GM12878 (cell line): Measurements from ENCODE around the gene UBE2QL1. TPM values are rescaled to one million over a fixed set of nuclear protein-coding genes. Genes with fewer than 3 reads are reported as not detected.

ENCODE experiments used
- ATAC-seq: fragments of 200-7000 bp; cut with Tn5 transposase; 3 replicates; pipeline ENCODE4 v1.9.1; 2020; ENCODE audit warnings: mild to moderate bottlenecking, moderate library complexity
- BruUV-seq: library from RNA; stranded (reverse); fragments of 400-500 nt; replicated peaks from 2 replicates; lab custom pipeline; 2021; lab: Mats Ljungman, UMichigan
- CTCF ChIA-PET: fragments of 300-600 bp; sonication (Branson Sonifier 250); formaldehyde crosslinking; extraction: SDS; loops from one replicate; lab custom pipeline; 2021; ENCODE audit warnings: inconsistent platforms; lab: Yijun Ruan, JAX
- POLR2A ChIA-PET: fragments of 350-600 bp; formaldehyde crosslinking; extraction: SDS; loops from one replicate; lab custom pipeline; 2021; ENCODE audit warnings: inconsistent platforms; lab: Charles Lee
- RAD21 ChIA-PET: fragments of 300-600 bp; sonication (Branson Sonifier 250); formaldehyde crosslinking; loops from one replicate; lab custom pipeline; 2023; ENCODE audit warnings: antibody characterized with exemption; ENCODE audit not compliant: unreplicated experiment; lab: Charles Lee
- SMC1A ChIA-PET: fragments of 300-600 bp; sonication (Branson Sonifier 250); formaldehyde crosslinking; loops from one replicate; lab custom pipeline; 2023; ENCODE audit not compliant: unreplicated experiment, uncharacterized antibody; lab: Charles Lee
- DNase-seq: peaks from one replicate; pipeline ENCODE4 v3.0.0-alpha.2; 2011; ENCODE audit warnings: low read depth, low spot score
- FAIRE-seq: peaks from 3 replicates; lab custom pipeline; 2011; peaks lifted over from hg19 to GRCh38; lab: Jason Lieb, UNC
- H2AFZ ChIP-seq: 2 replicates; pipeline ENCODE4 v1.6.0; 2011; ENCODE audit warnings: low read depth, low read length, control low read depth; ENCODE audit not compliant: control insufficient read depth
- H3K27ac ChIP-seq: 2 replicates; pipeline ENCODE4 v1.5.1; 2011; ENCODE audit warnings: control low read depth; ENCODE audit not compliant: control insufficient read depth, insufficient read depth
- H3K27me3 ChIP-seq, 2 experiments: replicated peaks in 1 of 2; 2 replicates each; pipeline versions ENCODE4 v1.6.0 to v1.6.1; 2011; ENCODE audit warnings: low read length in 1 of 2; ENCODE audit not compliant: control insufficient read depth in 2 of 2, insufficient read depth in 2 of 2
- H3K36me3 ChIP-seq, 2 experiments: 2 replicates each; pipeline ENCODE4 v1.5.1; 2011; ENCODE audit warnings: low read length in 1 of 2; ENCODE audit not compliant: control insufficient read depth in 2 of 2, insufficient read depth in 2 of 2
- H3K4me1 ChIP-seq: 2 replicates; pipeline ENCODE4 v1.6.1; 2011; ENCODE audit warnings: mild to moderate bottlenecking, low read length, moderate library complexity, mixed read lengths; ENCODE audit not compliant: control insufficient read depth, insufficient read depth
- H3K4me2 ChIP-seq: 2 replicates; pipeline ENCODE4 v1.6.0; 2011; ENCODE audit warnings: control low read depth; ENCODE audit not compliant: control insufficient read depth, insufficient read depth
- H3K4me3 ChIP-seq: fragments of 200-600 bp; sonication (generic); 2 replicates; pipeline ENCODE4 v1.5.1; 2016
- H3K79me2 ChIP-seq: 2 replicates; pipeline ENCODE4 v1.6.0; 2011; ENCODE audit warnings: low read length; ENCODE audit not compliant: control insufficient read depth, insufficient read depth
- H3K9ac ChIP-seq: 2 replicates; pipeline ENCODE4 v1.8.0; 2011; ENCODE audit warnings: low read length, control low read depth, mixed read lengths; ENCODE audit not compliant: control insufficient read depth, insufficient read depth
- H3K9me3 ChIP-seq: replicated peaks from 3 replicates; pipeline ENCODE4 v1.5.1; 2011; ENCODE audit warnings: mild to moderate bottlenecking, low read length; ENCODE audit not compliant: control insufficient read depth, insufficient read depth
- H4K20me1 ChIP-seq: 2 replicates; pipeline ENCODE4 v1.6.0; 2011; ENCODE audit not compliant: control insufficient read depth, insufficient read depth
- BACH1 ChIP-seq: fragments of 450-650 bp; IDR thresholded peaks from 2 replicates; pipeline ENCODE4 v1.6.1; 2017; ENCODE audit warnings: mild to moderate bottlenecking, borderline replicate concordance
- BHLHE40 ChIP-seq, 2 experiments: fragments of 450-650 bp in 1 of 2; IDR thresholded peaks; 2 replicates each; pipeline ENCODE4 v1.6.1; 2011 to 2017; ENCODE audit warnings: low read depth in 2 of 2, borderline replicate concordance in 1 of 2, improper control_type of control experiment in 1 of 2, low read length in 1 of 2, mild to moderate bottlenecking in 1 of 2
- E4F1 ChIP-seq: fragments of 450-650 bp; IDR thresholded peaks from 2 replicates; pipeline ENCODE4 v1.6.1; 2018; ENCODE audit warnings: borderline replicate concordance, mild to moderate bottlenecking; ENCODE audit not compliant: partially characterized antibody
- EGR1 ChIP-seq, 2 experiments: IDR thresholded peaks; 1 replicate in 1 of 2; 2 replicates in 1 of 2; pipeline ENCODE4 v1.6.1; 2011 to 2012; ENCODE audit warnings: low read depth in 2 of 2, low read length in 2 of 2, borderline replicate concordance in 1 of 2, mild to moderate bottlenecking in 1 of 2, moderate library complexity in 1 of 2
- FOXK2 ChIP-seq: fragments of 450-650 bp; IDR thresholded peaks from 2 replicates; pipeline ENCODE4 v1.6.1; 2017; ENCODE audit warnings: mild to moderate bottlenecking, moderate library complexity
- MXI1 ChIP-seq: fragments of 150-350 bp; IDR thresholded peaks from 2 replicates; pipeline ENCODE4 v1.6.1; 2011; ENCODE audit warnings: low read depth, mild to moderate bottlenecking, inconsistent platforms, low read length, improper control_type of control experiment
- NR2F1 ChIP-seq: fragments of 450-650 bp; conservative IDR thresholded peaks from 2 replicates; pipeline ENCODE4 v1.6.1; 2017; ENCODE audit warnings: mild to moderate bottlenecking
- PBX3 ChIP-seq: IDR thresholded peaks from 2 replicates; pipeline ENCODE4 v1.6.1; 2011; ENCODE audit warnings: mild to moderate bottlenecking, low read depth, low read length, moderate library complexity; ENCODE audit not compliant: insufficient replicate concordance
- POLR2AphosphoS5 ChIP-seq: IDR thresholded peaks from 2 replicates; pipeline ENCODE4 v1.6.1; 2011; ENCODE audit warnings: mild to moderate bottlenecking, low read length, inconsistent platforms
- TCF7 ChIP-seq: IDR thresholded peaks from 2 replicates; pipeline ENCODE4 v1.6.1; 2014; ENCODE audit warnings: antibody characterized with exemption, borderline replicate concordance
- ZBED1 ChIP-seq: IDR thresholded peaks from 2 replicates; pipeline ENCODE4 v1.6.1; 2016; ENCODE audit warnings: borderline replicate concordance
- WGBS: methylation state at CpG from one replicate; pipeline ENCODE4 v1.1.6; 2016; ENCODE audit warnings: low lambda C conversion rate; ENCODE audit not compliant: insufficient replicate concordance, insufficient coverage; ENCODE audit errors: missing lambda C conversion rate; 5-methylcytosine and 5-hydroxymethylcytosine counted together
- in situ Hi-C: fragments of 300-500 bp; cut with MboI; formaldehyde crosslinking; loops from 9 replicates; pipeline ENCODE4 v1.14.3; 2018; ENCODE audit warnings: mixed read lengths
- intact Hi-C: fragments of 100-400 bp; cut with micrococcal nuclease; formaldehyde crosslinking; loops from one replicate; pipeline ENCODE4 v1.14.2; 2022; ENCODE audit not compliant: unreplicated experiment
- polyA plus RNA-seq, 11 experiments: library from polyadenylated mRNA; depleted of rRNA in 4 of 11; unstranded in 6 of 11; stranded (reverse) in 5 of 11; fragments of >200 nt; fragmentation: Nextera tagmentation in 4 of 11; fragmentation: Illumina TruSeq in 1 of 11; extraction: Ambion mirVana in 4 of 11; extraction: Trizol in 1 of 11; gene quantifications; 1 replicate in 1 of 11; 2 replicates in 10 of 11; pipeline versions ENCODE4 v1.2.1 to v1.2.3, GENCODE V29; 2011 to 2016; ENCODE audit warnings: inconsistent platforms in 2 of 11, missing spikeins in 2 of 11, low read depth in 1 of 11
- total RNA-seq, 4 experiments: library from RNA; depleted of rRNA in 3 of 4; stranded (reverse); fragments of >200 nt in 3 of 4; fragmentation: Illumina TruSeq in 1 of 4; extraction: Trizol in 1 of 4; gene quantifications; 2 replicates each; pipeline versions ENCODE4 v1.2.1 to v1.2.3, GENCODE V29; 2013 to 2021

The UBE2QL1 gene
- total and polyA plus RNA-seq, 10 of the 15 experiments (the other 5 are each of a cell fraction or from before 2014, with no cell fraction given): 0.03 to 0.62 (median 0.04) TPM; not detected in 6

GRCh38 chr5:6448141-6448491 is 543 bp upstream of the UBE2QL1 start:
- Histone ChIP-seq H3K36me3 (no peaks in the 10 kb centered on the region), H3K4me1 (no peaks in the 10 kb centered on the region), H3K79me2 (no peaks in the 10 kb centered on the region), H3K9ac (no peak overlapping the region), H4K20me1 (no peaks in the 10 kb centered on the region; the same call in 1 of the 2 replicates), H3K9me3 (no peaks in the 10 kb centered on the region; the same call in 2 of the 3 replicates), H3K4me2 (no peak overlapping the region), H3K27ac (no peak overlapping the region), H3K4me3 (no peak overlapping the region), H2AFZ (no peak overlapping the region), H3K27me3 (peaks cover 4 to 19% of the 10 kb centered on the region in 2 experiments)
- intact Hi-C loops: no loop called here
- BruUV-seq: no TSS peak
- WGBS: 98% methylated on average over 3 of the region's 3 CpGs
- CTCF ChIA-PET: no interaction called here
- TF ChIP-seq TCF7 (no peak), PBX3 (peak; percentile 30)
- POLR2A ChIA-PET: no interaction called here
- FAIRE-seq (peak; percentile 41), DNase-seq (no peak), ATAC-seq (no peak)
- in situ Hi-C loops: no loop called here
- SMC1A ChIA-PET: no interaction called here
- RAD21 ChIA-PET: no interaction called here

GRCh38 chr5:6449465-6450158 is 953 bp downstream of the UBE2QL1 start:
- POLR2A ChIA-PET: no interaction called here
- H4K20me1 ChIP-seq: no peaks in the 10 kb centered on the region; the same call in 1 of the 2 replicates
- SMC1A ChIA-PET: no interaction called here
- in situ Hi-C loops (no loop called here), intact Hi-C loops (loop anchor here (10.0 kb wide), 1 partner anchor 955 kb away; no protein-coding TSS in a partner anchor)
- WGBS: 20% methylated on average over 15 of the region's 15 CpGs
- H3K27ac ChIP-seq: no peak overlapping the region
- peaks cover 4 to 25% of the 10 kb centered on the region in 2 experiments for H3K27me3 ChIP-seq
- RAD21 ChIA-PET: interaction anchor here (0.6 kb wide), 1 partner anchor 78 kb away, joined by 3 read pairs; no protein-coding TSS in a partner anchor
- H3K4me3 ChIP-seq: no peak overlapping the region
- H3K9ac ChIP-seq: no peak overlapping the region
- ATAC-seq: no peak
- FAIRE-seq: no peak
- H3K4me2 ChIP-seq: peak overlapping the region; percentile 64; the same call in 1 of the 2 replicates
- no peaks in the 10 kb centered on the region for H3K36me3 ChIP-seq
- H2AFZ ChIP-seq: no peak overlapping the region
- DNase-seq: no peak
- no peaks in the 10 kb centered on the region; the same call in 2 of the 3 replicates for H3K9me3 ChIP-seq
- H3K4me1 ChIP-seq: no peaks in the 10 kb centered on the region
- no peaks in the 10 kb centered on the region for H3K79me2 ChIP-seq
- no TSS peak for BruUV-seq
- CTCF ChIA-PET: interaction anchor here (0.7 kb wide), 1 partner anchor 497 kb away, joined by 3 read pairs; no protein-coding TSS in a partner anchor
- TF ChIP-seq POLR2AphosphoS5 (no peak), ZBED1 (no peak), BACH1 (no peak), E4F1 (no peak), TCF7 (no peak), MXI1 (no peak), EGR1 (IDR thresholded peaks at IDR 0.05; ENCODE audit: borderline replicate concordance in 1 of 2, low read depth in 2 of 2, low read length in 2 of 2) (no peak), BHLHE40 (IDR thresholded peaks at IDR 0.05; ENCODE audit: borderline replicate concordance in 1 of 2, low read depth in 2 of 2, low read length in 1 of 2) (no peak), NR2F1 (no peak), FOXK2 (no peak)
